ENCODE measurements around the gene GJA9. TPM values are rescaled to one million over a fixed set of nuclear protein-coding genes. Genes with fewer than 3 reads are reported as not detected.

GJA9 gene
- total and polyA plus RNA-seq, 5 donors, result 0.07 TPM; not detected in 4

DNA sequence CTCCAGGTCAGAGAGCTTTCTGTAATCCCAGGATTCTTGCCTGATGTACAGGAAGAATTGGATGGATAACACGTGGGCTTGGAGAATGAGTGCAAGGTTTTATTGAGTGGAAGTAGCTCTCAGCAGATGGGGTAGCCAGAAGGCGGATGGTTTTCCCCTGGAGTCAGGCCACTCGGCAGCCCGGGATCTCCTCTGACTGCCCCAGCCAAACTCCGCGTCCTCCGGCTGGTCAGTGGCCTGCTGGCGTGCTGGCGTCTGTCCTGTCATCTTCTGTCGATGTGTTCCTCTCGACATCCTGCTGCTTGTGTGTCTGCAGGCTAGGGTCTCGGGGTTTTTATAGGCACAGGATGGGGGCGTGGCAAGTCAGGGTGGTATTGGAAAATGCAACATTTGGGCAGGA, 27.4 kb upstream of the GJA9 start:
- WGBS, result 78% methylated on average over 13 of the region's 13 CpGs
- Histone ChIP-seq H3K9me3 (ENCODE audit: control insufficient read depth, low read length) (no peaks in the 10 kb centered on the region), H3K4me3 (ENCODE audit: low read length) (no peak overlapping the region), H3K4me1 (ENCODE audit: control insufficient read depth, insufficient read depth, low read length) (no peaks in the 10 kb centered on the region), H3K27ac (ENCODE audit: low read length) (no peak overlapping the region), H3K27me3 (ENCODE audit: control insufficient read depth, insufficient read depth) (no peaks in the 10 kb centered on the region)
- DNase-seq, result no peak
- intact Hi-C loops (cut with DNase I), result no loop called here
- no peak for ATAC-seq

DNA sequence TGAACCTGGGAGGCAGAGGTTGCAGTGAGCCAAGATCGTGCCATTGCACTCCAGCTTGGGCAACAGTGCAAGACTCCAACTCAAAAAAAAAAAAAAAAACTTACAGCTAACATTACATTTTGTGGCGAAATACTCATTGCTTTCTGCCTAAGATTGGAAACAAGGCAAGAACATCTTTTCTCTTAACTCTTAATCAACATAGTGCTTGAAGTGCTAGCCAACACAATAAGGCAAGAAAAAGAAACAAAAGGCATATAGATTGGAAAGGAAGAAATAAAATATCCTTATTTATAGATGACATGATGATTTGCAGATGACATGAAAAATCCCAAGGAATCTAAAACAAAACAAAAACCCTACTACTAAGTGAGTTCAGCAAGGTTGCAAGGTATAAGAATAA, 24.6 kb upstream of the GJA9 start:
- no peak for DNase-seq
- no peak for ATAC-seq
- intact Hi-C loops (cut with DNase I), result no loop called here
- WGBS, result over 99% methylated on average over 2 of the region's 2 CpGs
- Histone ChIP-seq H3K27ac (ENCODE audit: low read length) (no peak overlapping the region), H3K27me3 (ENCODE audit: control insufficient read depth, insufficient read depth) (no peaks in the 10 kb centered on the region), H3K9me3 (ENCODE audit: control insufficient read depth, low read length) (no peaks in the 10 kb centered on the region), H3K4me3 (ENCODE audit: low read length) (no peak overlapping the region), H3K4me1 (ENCODE audit: control insufficient read depth, insufficient read depth, low read length) (no peaks in the 10 kb centered on the region)

DNA sequence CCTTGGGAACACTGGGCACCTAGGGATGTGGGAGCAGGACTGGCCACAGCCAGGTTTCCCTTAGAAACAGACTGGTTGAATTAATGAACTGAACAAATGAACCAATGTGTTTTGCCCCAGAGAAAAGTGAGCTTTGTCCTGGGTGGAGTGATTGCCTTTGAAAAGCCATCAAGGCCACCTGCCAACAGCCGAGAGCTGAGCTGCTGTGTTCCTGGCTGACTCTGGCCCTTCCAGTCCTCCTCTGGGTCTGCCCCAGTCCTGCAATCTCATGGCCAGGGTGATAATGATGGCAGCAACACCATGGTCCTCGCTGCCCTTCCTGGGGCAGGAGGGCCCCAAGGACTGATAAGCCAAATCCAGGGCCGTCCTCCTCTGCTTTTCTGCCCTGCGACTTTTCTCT, 18.2 kb upstream of the GJA9 start:
- DNase-seq (no peak), ATAC-seq (peak in 1 of 2 donors; percentile 56)
- Histone ChIP-seq H3K27ac (ENCODE audit: low read length) (no peak overlapping the region), H3K4me1 (ENCODE audit: control insufficient read depth, insufficient read depth, low read length) (peaks cover 2% of the 10 kb centered on the region), H3K9me3 (ENCODE audit: control insufficient read depth, low read length) (no peaks in the 10 kb centered on the region), H3K27me3 (ENCODE audit: control insufficient read depth, insufficient read depth) (no peaks in the 10 kb centered on the region), H3K4me3 (ENCODE audit: low read length) (no peak overlapping the region)
- 51% methylated on average over 4 of the region's 4 CpGs for whole genome bisulfite sequencing
- intact Hi-C loops (cut with DNase I), result no loop called here

DNA sequence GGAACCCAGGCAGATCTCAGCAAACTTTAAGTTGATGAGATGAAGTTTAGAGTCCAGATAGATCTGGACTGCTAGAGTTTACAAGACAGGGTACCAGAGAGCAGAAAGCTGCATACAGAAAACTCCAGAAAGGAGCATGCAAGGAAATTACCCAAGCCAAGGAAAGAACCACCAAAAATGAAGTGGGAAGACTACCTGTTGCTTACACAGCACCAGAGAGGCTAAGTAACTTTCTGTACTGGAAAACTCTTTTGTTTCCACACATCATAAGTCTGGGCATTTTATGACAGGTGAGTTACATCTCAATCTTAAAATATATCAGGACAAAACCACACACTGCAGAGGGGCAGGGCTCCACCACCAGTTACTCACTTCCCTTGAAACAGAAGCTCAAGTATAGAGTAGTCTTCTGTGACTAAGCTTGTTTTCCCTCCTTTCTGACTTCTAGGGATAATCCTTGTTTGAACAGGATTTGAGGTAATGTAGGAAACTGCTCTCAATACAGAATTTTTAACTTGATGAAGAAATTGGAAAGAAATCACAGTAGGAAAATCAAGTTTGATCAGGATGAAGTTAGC, 17.4 kb upstream of the GJA9 start:
- no peaks in the 10 kb centered on the region for H3K27me3 ChIP-seq (ENCODE audit: control insufficient read depth, insufficient read depth)
- H3K4me3 ChIP-seq (ENCODE audit: low read length), result no peak overlapping the region
- DNase-seq (no peak), ATAC-seq (no peak)
- no peaks in the 10 kb centered on the region for H3K9me3 ChIP-seq (ENCODE audit: control insufficient read depth, low read length)
- peaks cover 2% of the 10 kb centered on the region for H3K4me1 ChIP-seq (ENCODE audit: control insufficient read depth, insufficient read depth, low read length)
- no peak overlapping the region for H3K27ac ChIP-seq (ENCODE audit: low read length)
- intact Hi-C loops (cut with DNase I), result no loop called here

DNA sequence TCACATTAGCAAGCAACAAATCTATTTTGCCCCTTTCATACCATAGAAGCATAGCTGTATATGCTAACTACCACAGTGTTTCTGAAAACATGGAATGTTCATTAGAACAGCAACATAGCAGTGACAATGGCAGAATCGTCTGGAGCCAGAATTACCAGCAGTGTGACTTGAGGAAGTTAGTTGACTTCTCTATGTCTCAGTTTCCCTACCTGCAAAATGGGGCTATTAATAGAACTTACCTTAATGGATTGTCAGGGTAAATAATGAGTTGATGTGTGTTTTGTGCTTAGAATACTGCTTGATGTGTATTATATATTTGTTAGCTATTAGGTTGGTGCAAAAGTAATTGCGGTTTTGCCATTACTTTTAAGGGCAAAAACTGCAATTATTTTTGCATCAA, 14.8 kb upstream of the GJA9 start:
- Histone ChIP-seq H3K27me3 (ENCODE audit: control insufficient read depth, insufficient read depth) (no peaks in the 10 kb centered on the region), H3K4me3 (ENCODE audit: low read length) (no peak overlapping the region), H3K4me1 (ENCODE audit: control insufficient read depth, insufficient read depth, low read length) (peaks cover 2% of the 10 kb centered on the region), H3K27ac (ENCODE audit: low read length) (no peak overlapping the region), H3K9me3 (ENCODE audit: control insufficient read depth, low read length) (no peaks in the 10 kb centered on the region)
- intact Hi-C loops (cut with DNase I), result no loop called here
- WGBS, result 83% methylated on average over 2 of the region's 2 CpGs
- ATAC-seq (no peak), DNase-seq (no peak)

DNA sequence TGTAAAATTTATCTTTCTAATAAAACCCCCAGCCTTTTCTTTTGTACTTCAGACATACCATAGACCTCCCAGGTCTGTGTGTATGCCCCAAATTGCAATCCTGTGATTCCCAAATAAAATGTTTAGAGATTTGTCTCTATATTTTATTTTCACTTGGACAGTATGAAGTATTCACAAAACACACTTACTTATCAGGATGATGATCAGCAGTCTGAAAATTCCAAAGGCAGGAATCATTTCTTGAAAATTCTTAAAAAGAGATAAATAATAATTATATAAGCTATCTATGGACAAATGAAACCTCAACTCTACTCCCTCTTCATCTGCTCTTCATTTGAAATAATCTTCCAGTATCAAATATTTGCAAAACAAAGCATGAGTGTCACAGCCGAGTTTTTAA, 11.6 kb upstream of the GJA9 start:
- H3K27ac ChIP-seq (ENCODE audit: low read length), result no peak overlapping the region
- DNase-seq (no peak), ATAC-seq (no peak)
- WGBS, result 82% methylated on average over 1 of the region's 1 CpG
- H3K4me3 ChIP-seq (ENCODE audit: low read length), result no peak overlapping the region
- H3K4me1 ChIP-seq (ENCODE audit: control insufficient read depth, insufficient read depth, low read length), result no peaks in the 10 kb centered on the region
- H3K27me3 ChIP-seq (ENCODE audit: control insufficient read depth, insufficient read depth), result no peaks in the 10 kb centered on the region
- H3K9me3 ChIP-seq (ENCODE audit: control insufficient read depth, low read length), result no peaks in the 10 kb centered on the region
- intact Hi-C loops (cut with DNase I), result no loop called here

DNA sequence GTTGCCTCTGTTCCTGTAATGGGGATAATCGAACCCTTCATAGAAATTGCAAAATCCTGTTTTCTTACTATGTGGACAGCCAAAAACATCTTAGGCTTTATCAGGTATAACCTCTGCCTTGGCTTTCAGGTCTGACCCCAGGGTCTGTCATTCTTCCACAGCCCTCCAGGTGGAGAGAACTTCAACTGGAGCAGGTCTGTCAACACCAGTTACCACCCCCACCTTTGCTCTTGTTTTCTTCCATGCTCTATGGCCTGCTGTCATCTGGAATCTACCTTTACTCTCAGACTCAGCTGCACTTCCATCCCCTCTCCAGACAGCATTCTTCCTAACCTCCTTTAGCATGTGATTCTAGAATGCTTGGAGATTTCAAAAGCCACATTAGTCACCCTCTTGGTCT, 10.4 kb upstream of the GJA9 start:
- no peak overlapping the region for H3K27ac ChIP-seq (ENCODE audit: low read length)
- H3K4me1 ChIP-seq (ENCODE audit: control insufficient read depth, insufficient read depth, low read length), result no peaks in the 10 kb centered on the region
- DNase-seq (no peak), ATAC-seq (no peak)
- H3K27me3 ChIP-seq (ENCODE audit: control insufficient read depth, insufficient read depth), result no peaks in the 10 kb centered on the region
- H3K9me3 ChIP-seq (ENCODE audit: control insufficient read depth, low read length), result no peaks in the 10 kb centered on the region
- no peak overlapping the region for H3K4me3 ChIP-seq (ENCODE audit: low read length)
- WGBS, result 87% methylated on average over 1 of the region's 1 CpG
- intact Hi-C loops (cut with DNase I), result no loop called here

DNA sequence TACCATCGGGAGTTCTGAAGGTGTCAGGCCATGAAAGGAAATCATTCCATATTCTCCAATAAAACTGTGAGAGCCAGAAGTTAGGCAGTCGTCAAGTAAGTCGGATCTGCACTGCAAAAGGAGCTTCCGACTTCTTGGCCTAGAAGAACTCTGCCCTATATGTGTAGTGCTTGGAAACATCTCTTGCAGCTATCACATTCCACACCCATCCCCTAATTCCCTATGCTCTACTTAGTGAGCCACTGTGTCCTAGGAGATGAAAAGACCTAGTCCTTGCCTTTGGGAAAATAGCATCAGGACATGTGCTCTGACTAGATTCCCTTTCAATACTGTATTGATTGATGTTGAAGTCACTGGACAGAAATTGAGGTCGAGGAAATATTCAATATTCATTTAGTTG, 8.2 kb upstream of the GJA9 start:
- ATAC-seq (no peak), DNase-seq (no peak)
- Histone ChIP-seq H3K4me1 (ENCODE audit: control insufficient read depth, insufficient read depth, low read length) (no peaks in the 10 kb centered on the region), H3K27me3 (ENCODE audit: control insufficient read depth, insufficient read depth) (no peaks in the 10 kb centered on the region), H3K4me3 (ENCODE audit: low read length) (no peak overlapping the region), H3K9me3 (ENCODE audit: control insufficient read depth, low read length) (no peaks in the 10 kb centered on the region), H3K27ac (ENCODE audit: low read length) (no peak overlapping the region)
- intact Hi-C loops (cut with DNase I), result no loop called here
- WGBS, result 71% methylated on average over 5 of the region's 5 CpGs

DNA sequence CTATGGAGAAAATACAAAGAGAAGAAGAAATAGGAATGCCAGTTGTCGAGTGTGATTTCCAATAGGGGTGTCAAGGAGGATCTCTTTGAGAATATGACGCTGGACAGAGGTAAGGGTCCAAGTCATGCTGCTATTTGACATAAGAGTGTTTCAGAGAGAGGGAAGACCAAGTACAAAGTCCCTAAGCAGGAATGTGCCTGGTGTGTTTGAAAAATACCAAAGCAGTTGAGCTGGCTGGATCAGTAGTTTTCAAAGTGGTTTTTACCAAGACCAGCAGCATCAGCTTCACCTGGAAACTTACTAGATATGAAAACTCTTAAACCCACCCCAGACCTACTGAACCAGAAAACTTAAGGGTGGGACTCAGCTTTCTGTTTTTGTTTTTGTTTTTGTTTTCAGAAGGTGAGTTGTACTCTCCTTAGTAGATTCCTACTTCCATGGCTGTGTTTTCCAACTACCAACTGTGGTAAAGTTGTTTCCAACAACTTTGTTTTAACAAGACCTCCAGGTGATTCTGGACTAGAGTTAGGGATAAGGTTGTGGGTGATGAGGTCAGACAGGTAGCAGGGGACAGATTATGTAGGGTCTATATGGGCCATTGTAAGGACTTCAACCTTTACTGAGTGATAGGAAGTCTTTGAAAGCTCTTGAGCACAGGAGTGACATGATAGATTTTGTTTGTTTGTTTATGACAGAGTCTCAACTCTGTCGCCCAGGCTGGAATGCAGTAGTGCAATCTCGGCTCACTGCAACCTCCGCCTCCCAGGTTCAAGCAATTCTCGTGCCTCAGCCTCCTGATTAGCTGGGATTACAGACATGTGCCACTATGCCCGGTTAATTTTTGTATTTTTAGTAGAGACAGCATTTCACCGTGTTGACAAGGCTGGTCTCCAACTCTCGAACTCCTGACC, 7.3 kb upstream of the GJA9 start:
- no peaks in the 10 kb centered on the region for H3K9me3 ChIP-seq (ENCODE audit: control insufficient read depth, low read length)
- intact Hi-C loops (cut with DNase I), result no loop called here
- no peak overlapping the region for H3K4me3 ChIP-seq (ENCODE audit: low read length)
- H3K4me1 ChIP-seq (ENCODE audit: control insufficient read depth, insufficient read depth, low read length), result no peaks in the 10 kb centered on the region
- ATAC-seq (no peak), DNase-seq (no peak)
- no peak overlapping the region for H3K27ac ChIP-seq (ENCODE audit: low read length)
- WGBS, result 85% methylated on average over 9 of the region's 9 CpGs
- H3K27me3 ChIP-seq (ENCODE audit: control insufficient read depth, insufficient read depth), result no peaks in the 10 kb centered on the region

DNA sequence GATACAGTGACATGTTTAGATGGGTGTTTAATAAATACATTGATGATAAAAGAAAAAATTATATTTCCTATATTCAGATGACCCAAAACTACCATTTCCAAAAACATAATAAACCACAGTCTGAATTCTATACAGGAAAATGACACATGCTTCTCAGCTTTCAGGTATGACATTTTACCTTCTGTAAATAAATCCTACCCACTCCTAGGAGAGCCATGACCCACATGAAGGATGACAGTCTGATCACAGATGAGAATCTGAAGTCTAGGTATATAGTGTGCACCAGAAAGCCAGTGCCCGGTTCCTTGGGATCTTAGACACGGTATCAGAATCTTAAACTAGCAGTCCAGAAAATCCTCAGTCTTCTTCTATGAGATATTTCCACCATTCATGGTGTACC, 3.7 kb upstream of the GJA9 start:
- Histone ChIP-seq H3K4me1 (ENCODE audit: control insufficient read depth, insufficient read depth, low read length) (no peaks in the 10 kb centered on the region), H3K27me3 (ENCODE audit: control insufficient read depth, insufficient read depth) (no peaks in the 10 kb centered on the region), H3K9me3 (ENCODE audit: control insufficient read depth, low read length) (no peaks in the 10 kb centered on the region), H3K27ac (ENCODE audit: low read length) (no peak overlapping the region), H3K4me3 (ENCODE audit: low read length) (no peak overlapping the region)
- ATAC-seq (no peak), DNase-seq (no peak)
- WGBS, result 91% methylated on average over 2 of the region's 2 CpGs
- intact Hi-C loops (cut with DNase I), result no loop called here

DNA sequence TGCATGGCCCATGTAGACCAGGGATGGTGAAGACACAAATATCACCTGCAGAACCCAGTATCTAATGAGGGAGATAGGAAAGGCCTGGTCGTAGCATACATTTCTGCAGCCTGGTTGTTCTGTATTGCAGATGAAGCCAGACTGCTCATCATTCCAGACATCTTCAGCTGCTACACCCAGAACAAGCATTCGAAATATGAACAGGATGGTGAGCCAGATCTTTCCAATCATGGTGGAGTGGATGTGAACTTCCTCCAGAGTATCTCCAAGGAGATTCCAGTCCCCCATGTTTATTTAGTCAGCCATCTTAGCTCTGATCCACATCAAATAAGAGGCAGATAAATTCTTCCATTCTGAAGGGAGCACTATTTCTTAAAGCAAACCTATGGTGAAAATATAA, 5.6 kb downstream of the GJA9 start:
- H3K27ac ChIP-seq (ENCODE audit: low read length), result no peak overlapping the region
- intact Hi-C loops (cut with DNase I), result no loop called here
- ATAC-seq (no peak), DNase-seq (no peak)
- whole genome bisulfite sequencing, result 79% methylated on average over 2 of the region's 2 CpGs
- H3K9me3 ChIP-seq (ENCODE audit: control insufficient read depth, low read length), result no peaks in the 10 kb centered on the region
- H3K4me3 ChIP-seq (ENCODE audit: low read length), result no peak overlapping the region
- no peaks in the 10 kb centered on the region for H3K27me3 ChIP-seq (ENCODE audit: control insufficient read depth, insufficient read depth)
- no peaks in the 10 kb centered on the region for H3K4me1 ChIP-seq (ENCODE audit: control insufficient read depth, insufficient read depth, low read length)

All from right cardiac atrium (tissue), 5 donors.